GM19035 (cell line): ENCODE measurements around the gene KCTD6.
"Not testable (repeated sequence)": the region's sequence is repeated elsewhere in the genome, so short reads cannot be mapped to it uniquely, and the experiment has no call there.

Experiments used
- ATAC-seq: cut with Tn5 transposase; IDR thresholded peaks from one replicate; pipeline ENCODE4 v1.9.1; 2021; ENCODE audit not compliant: unreplicated experiment

Gene KCTD6

DNA sequence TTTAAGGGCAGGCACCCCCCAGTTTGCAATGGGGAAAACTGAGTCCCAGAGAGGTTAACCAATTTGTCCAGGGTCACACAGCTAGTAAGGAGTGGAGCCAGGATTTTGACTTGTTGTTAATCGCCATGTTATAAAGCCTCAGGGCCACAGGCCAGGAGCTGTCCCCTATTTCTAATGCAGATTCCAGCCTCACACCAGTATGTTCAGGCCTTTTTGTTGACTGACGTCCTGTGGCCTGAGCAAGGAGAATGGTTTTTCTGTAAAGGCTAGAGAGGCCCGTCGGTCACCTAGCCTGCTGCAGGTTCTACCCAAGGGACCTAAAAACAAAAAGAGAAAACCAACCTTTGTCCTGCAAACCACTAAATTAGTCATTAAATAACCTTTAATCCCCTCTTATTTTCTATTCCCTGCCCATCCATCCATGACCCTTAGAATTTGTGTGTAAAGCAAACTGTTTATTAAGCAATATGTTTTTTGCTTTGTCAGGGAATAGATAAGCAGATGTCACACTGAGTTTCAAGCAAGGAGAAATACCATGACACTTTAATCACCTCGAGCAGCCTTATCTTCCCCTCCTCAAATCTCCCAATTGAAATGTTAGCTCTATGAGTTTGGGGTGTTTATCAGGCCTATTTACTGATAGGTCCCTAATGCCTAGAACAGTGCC, 31.0 kb downstream of the KCTD6 start:
- ATAC-seq: no peak

DNA sequence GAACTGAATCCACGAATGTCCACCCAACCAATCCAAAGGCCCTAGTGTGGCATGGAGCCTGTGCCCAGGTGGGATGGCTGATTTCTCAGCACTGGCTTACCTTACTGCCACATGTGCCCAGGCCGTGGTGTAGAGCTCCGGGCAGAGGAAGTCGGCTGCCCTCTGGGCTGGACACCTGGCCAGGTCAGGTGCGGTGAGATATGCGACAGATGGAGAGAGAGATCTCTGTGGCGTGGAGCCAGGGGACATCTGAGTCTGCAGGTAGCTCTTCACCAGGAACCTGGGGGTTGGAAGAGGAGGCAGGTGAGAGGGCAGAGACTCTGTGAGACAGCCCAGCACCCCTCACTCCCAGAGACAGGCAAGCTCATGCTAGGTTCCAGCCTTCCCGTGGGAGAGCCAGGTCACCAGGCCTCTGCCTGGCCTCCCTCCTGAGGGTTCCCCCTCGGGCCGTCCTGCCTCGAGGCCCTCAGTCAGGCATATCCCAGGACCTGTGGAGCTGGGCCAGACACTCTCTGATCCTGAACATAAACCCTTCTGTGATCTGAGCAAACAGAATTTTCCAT, 32.5 kb downstream of the KCTD6 start:
- no peak for ATAC-seq

- no peak for ATAC-seq
These were observed 34.6 kb downstream of the KCTD6 start for GRCh38 chr3:58526515-58526957.

- not testable (repeated sequence) for ATAC-seq
These were observed 35.5 kb downstream of the KCTD6 start for GRCh38 chr3:58527440-58527839.

DNA sequence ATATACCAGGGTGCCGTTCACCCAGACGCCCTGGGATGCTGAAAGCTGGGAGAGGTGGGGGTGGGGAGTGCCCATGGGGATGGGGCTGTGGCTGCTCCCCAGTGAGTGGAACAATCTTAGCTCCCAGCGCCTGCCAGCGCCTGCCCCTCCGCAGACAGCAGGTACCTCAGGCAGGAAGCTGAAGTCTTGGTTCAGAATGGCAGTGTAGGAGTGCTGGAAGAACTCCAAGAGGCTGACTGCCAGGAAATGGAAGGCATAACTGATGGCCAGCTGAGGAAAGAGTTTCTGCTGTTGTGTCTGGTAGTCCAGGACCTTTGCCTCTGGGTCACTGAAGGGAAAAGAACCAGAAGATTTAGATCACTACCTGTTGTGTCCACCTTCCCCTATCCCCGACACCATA, 36.7 kb downstream of the KCTD6 start:
- no peak for ATAC-seq

DNA sequence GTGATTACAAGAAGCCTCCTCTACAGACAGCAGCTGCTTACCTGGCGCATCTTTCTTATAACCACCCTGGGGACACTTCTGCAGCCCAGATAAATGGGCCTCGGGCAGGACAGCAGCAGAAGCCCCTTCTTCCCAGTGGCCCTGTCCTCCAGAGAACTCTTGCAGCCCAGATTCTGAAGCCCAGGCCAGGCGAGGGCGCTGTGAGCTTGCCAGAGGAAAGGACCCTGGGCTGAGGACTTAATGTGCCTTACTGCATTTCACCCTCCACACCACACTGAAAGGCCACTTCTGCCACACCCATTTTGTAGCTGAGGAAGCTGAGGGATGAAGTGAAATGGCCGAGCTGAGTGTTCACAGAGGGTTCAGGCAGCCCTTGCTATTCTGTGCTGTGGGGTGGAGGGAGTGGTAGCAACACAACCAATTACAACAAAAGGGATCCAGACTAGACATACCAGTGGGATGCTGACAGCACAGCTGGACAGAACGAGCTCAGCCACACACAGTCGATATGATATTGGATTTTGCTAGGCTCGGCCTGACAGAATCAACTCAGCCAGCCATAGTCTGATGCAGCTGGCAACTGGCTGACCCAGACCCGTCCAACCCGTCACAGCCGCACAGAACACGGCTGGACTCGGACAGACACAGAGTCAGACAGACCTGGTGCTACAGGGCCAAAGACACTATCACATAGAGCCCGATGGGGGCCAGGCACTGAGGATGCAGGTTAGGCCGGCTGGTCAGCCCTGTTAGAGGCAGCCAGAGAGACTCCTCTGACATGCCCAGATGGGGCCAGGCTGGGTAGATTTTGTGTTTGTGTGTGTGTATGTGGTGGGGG, 37.8 kb downstream of the KCTD6 start:
- ATAC-seq: no peak

GRCh38 chr3:58530354-58530865, 38.5 kb downstream of the KCTD6 start:
- no peak for ATAC-seq

DNA sequence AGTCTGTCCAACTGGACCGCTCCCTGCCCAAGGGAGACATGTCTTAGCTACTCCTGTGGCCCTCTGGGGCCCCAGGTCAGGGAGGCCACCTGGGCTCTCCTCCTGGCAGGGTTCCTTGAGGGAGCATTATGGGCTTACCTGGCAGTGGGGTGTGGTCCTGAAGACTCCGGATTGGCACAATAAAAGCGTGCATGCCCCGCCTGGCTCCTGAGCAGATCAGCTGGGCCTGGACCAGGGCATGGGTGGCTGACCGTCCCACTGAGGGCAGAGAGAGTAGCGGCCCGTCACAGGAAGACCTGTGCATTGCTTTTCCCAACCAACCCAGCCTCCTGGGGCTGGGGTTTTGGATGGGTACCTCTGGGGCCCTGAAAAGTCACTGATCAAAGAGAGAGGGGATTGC, 39.7 kb downstream of the KCTD6 start:
- ATAC-seq: no peak

- ATAC-seq: no peak
These were observed 40.1 kb downstream of the KCTD6 start for GRCh38 chr3:58531956-58532355.

GRCh38 chr3:58532794-58533220, 40.9 kb downstream of the KCTD6 start:
- peak; percentile 95 for ATAC-seq

DNA sequence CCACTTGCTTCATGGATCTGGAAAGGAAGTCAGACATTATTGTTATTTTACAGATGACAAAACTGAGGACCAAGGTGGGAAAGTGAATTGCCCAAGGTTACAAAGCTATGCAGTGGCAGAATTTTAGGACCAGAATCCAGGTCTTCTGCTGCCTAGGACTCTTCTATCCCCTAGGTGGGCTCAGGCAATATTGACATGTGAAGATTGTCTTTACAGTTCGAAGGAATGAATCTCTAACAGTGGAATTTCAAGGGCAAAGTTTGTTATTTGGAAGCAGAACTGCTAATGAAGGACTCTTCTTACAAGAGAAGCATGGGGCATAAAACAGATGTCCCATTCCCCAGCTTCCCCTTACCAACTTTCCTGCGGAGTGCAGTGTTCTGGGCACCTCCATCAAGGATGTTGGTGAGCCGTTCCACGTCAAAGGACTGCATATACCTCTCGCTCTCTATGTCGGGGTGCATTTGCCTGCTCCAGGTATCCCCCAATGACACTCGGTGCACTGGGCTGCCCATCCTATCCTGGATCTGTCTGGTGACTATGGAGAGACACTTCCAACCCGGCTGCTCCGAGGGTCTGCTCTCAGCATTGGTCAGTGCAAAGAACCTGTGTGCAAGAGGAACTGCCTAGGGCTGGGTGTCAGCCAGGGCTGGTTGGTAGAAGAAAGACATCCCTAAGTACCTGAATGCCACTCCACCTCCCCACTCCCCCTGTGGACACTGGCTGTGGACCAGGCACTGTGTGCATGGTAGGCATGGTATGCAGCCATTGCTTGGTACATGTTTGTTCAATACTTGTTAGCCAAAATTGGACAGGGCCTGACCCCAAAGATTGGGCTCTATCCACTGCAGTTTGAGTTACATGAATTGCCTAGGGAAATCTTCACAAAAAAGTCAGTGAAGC, 42.9 kb downstream of the KCTD6 start:
- ATAC-seq: no peak

DNA sequence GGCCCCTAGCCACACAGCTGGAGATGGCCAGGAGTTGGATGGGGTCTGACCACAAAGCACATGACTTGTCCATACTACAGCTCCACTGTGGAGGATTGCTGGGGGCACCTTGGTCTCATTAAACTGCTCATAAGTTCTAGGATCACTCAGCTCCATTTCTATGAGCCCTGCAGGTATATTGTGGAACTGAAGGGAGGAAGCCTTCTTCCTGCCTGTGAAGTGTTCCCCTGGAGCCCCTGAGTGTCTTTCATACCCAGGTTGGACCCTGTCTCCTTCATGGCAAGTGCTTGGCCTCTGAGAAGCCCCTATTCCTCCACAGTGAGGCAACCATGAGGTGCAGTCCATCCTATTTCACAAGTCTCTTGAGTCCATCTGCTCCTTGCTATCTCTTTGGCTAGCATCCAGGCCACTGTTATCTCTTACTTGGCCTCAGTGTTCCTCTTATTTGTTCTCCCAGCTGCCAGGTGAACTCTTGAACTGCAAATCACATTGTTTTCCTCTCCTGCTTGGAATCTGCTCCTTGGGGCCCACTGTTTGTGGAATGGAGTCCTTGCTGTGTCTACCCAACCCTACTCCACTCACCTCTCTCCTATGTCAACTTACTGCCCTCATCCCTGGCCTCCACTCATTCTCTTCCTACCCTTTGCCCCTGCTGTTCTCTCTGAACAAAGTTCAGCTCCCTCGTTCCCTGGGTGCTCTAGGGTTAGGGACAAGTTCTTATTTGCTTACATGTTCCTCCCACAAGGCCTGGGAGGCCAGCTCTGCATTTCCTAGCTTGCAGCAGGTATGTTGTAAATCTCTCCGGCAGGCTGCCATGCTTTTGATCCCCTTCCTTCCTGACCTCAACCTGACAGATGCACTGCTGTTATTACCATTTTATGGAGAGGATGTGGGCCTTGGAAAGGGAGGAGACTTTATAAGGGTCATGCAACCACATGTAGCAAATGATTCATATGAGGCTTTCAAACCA, 43.9 kb downstream of the KCTD6 start:
- no peak for ATAC-seq

GRCh38 chr3:58536501-58537411, 44.9 kb downstream of the KCTD6 start, which contains the start of gene ACOX2:
Gene ACOX2, minus strand, starts transcription at chr3:58537190. Its CDS starts 2,084 bp downstream, at chr3:58535106.
- ATAC-seq: no peak

DNA sequence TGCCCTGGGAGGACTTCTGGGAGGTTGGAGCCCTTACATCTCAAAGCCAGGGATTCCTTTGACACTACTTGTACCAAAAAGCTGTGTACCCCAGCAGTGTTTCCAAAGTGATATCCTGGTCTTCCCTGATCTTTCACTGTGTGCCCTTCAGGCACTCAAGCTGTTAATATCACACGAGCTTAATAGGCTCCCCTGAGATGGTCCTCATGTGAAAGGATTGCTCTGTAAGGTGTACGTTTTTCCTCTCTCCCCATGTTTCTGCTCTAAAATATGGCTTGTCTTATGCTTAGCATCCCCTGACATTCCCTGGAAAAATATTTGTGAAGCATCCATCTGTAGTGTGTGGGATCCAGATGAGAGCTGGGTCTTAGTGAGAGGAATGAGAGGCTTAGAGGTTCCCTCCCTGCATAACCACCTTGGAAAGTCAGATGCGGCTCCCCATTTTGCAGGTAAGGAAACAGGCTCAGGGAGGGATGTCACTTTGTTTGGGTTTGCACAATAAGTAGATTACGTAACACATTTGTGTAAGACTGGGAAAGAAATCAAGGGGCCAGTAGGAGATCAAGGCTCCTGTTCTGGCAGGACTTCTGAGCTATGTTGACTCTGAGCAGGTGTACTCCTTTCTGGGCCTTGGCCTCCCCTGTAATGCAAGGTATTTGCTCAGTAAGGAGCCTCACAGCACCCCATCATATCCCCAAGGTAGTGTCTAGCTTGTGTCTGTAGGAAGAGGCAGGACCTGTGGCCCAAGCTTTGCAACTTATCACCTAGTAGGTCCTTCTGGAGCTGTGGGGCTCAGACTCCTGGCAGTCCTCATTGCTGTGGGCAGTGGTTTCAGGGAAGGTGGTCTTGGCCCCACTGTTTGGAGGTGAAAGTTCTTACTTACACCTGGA, 45.8 kb downstream of the KCTD6 start:
- no peak for ATAC-seq

DNA sequence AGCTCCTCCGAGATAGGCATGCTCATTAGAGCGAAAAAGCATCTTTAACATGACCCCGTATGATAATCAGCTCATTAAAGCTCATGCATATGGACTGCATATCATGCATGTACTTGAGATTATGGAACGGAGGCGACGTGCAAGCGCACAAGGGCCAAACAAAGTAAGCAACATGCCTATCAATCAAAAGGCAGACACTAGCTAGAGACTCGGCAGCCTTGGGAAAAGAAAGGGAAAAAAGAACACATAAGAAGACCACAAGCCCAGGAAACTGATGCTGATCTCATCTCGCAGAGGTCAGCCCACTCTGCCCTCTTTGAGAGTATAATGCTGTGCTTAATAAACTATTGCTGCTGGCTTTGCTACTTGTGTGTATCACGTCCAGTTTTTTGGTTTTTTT, 47.7 kb downstream of the KCTD6 start:
- no peak for ATAC-seq

GRCh38 chr3:58540176-58540858, 48.4 kb downstream of the KCTD6 start:
- ATAC-seq: no peak

DNA sequence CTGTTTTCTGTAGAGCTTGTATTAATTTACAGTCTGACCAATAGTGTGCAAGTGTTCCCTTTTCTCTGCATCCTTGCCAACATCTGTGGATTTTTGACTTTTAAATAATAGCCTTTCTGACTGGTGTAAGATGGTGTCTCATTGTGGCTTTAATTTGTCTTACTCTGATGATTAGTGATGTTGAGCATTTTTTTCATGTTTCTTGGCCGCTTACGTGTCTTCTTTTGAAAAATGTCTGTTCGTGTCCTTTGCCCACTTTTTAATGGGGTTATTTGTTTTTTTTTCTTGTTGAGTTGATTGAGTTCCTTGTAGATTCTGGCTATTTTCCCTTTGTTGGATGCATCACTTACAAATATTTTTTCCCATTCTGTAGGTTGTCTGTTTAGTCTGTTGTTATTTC, 52.6 kb downstream of the KCTD6 start:
- no peak for ATAC-seq
